HG03280 (cell line): ENCODE results near the gene GATA3.

Source experiments
- ATAC-seq: cut with Tn5 transposase; IDR thresholded peaks from one replicate; pipeline ENCODE4 v1.9.1; 2021; ENCODE audit warnings: mild to moderate bottlenecking, moderate library complexity; ENCODE audit not compliant: unreplicated experiment

GATA3 gene

DNA sequence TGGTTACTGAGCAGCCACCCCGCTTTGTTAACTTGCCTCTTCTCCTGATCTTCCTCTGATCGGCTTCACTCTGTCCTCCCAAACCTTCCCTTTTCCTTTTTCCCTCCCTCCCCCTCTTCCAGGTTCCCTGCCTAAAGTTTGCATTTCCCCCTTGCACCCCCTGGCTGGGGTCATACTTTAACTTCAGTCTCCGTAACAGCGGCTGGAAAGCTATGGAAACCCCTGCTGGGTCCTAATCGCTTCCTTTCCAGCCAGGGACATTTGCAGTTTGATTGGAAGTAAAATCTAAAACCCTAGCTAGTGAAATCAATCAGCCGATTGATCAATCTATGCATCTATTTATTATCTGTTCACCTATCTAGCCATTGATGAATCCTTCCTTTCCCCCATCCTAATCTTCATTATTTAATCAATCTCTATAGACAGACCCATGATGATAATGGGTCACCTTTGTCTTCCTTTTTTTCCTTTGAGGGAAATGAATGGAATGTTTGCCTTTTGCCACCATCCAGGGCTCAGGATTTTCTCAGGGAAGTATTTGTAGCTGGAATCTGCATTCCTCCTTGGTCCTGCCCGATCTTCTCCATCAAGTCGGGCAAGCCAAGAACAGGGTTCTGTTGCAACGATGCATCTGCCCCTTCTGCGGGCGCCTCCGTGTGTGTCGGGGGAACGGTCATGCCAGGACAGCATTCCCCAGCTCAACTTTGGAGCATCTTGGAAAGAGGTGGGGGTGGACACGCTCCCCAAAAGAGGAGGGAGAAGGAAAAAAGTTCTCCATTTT is 8.8 kb downstream of the GATA3 start:
- ATAC-seq: no peak

DNA sequence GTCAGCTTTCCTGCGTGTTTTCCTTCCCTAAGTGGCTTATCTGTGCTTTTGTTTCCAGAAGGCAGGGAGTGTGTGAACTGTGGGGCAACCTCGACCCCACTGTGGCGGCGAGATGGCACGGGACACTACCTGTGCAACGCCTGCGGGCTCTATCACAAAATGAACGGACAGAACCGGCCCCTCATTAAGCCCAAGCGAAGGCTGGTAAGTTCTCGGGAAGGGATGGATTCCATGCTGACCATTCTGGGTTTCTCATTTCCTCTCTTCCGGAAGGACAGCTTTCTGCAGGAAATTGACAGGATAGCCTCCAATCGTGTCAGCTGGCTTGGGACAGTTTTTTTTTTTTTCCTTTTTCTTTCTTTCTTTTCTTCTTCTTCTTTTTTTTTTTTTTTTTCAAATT is 9.4 kb downstream of the GATA3 start:
- ATAC-seq: no peak

DNA sequence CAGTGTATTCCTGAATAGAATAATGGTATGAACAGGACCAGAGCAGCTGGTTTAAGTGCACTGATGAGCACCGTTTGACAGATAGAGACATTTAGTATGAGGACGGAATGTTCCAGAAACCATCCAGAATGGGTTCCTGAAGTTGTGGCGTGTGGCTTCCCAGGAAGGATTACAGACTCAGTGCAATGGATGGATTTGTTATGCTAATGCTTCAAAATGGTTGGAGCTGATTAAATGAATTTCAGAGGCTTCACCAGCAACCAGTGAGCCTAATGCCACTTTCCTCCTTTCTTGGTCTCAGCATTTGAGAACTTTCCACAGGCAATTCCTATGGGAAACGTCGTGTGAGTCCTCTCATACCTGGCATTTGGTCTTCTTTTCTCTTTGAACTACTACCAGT is 9.9 kb downstream of the GATA3 start:
- ATAC-seq: no peak

DNA sequence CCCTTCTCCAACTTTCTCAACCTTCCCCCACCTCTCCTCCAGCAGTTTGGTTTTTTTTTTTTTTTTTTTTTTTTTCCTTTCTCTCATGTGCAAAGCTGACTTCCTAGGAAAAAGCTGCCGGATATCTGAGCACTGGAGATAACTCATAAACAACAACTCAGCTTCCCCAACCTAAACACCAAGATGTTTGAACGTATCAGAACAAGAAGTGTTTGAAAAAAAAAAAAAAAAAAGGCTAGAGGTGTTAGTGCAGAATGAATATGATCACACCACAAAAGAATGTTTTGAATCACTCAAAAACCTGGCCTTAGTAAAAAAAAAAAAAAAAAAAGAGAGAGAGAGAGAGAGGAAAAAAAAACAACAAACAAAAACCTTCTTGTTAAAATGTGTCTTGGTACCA is 11.2 kb downstream of the GATA3 start:
- no peak for ATAC-seq

DNA sequence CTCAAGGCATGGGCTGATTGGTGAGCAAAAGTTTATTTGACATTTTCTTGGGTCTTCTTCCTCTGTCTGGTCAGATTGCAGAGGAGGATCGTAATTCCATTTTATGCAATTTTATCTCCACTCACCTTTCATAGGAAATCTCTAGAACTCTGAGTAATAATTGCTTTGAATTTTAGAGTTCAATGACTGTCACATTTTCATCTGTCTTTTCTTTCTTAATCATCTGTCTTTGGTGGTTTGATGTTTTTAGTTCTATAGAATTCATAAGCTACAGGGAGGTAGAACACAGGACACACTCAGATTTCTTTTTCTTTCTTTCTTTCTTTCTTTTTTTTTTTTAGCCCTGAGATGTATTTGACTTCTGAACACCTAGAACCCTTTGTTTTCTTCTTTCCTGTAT is 11.6 kb downstream of the GATA3 start:
- ATAC-seq: no peak

DNA sequence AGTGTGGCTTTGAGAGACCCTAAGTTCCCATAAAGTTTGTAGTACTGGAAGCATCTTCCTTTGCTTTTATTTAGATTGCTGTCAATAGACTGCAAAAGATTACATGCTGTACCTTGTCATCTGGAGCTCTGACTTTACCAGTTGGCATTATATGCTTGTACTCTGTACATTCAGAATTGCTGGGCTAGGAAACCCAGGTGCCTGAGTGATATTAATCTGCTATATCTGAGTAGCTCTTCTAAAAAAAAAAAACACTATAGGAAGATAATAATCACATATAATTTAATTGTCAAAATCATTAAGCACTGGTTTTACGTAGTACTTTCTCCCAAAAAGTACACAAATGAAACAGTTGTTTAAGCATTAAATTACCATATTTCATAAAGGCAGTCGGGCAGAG is 12.3 kb downstream of the GATA3 start:
- no peak for ATAC-seq

DNA sequence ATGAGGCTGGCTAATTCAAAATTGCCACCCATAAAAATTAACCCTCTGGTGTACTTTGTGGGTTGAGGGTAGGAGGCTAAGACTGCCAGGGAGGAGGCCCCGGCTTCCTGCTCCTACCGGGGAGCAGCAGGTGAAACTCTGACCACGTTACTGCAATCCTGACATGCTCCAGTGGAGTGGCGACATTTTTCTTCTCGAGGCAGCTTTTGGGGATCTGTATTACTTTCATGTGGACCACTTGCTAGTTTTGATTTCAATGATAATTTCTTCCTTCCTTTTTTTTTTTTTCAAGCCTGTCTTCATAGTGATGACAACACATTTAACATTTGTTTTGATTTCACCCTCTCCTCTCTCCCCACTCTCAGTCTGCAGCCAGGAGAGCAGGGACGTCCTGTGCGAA is 14.6 kb downstream of the GATA3 start:
- ATAC-seq: no peak

DNA sequence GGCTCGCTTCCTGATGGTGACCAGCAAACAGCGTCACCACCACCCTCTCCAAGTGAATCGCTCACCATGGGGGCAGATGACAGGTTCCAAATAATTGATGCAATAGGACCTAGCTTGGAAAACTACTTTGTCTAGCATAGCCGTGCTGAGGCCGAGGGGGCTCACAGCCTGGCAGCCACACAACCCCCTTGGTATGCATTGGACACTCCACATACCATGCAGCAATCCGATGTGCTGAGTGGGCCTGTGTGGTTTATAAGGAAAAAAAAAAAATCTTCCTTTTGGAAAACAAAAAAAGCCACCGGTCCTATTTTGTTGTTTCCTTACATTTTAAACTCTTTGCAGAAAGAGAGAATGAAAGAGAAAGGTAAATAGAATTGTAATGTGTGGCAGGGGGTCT is 15.1 kb downstream of the GATA3 start:
- no peak for ATAC-seq

DNA sequence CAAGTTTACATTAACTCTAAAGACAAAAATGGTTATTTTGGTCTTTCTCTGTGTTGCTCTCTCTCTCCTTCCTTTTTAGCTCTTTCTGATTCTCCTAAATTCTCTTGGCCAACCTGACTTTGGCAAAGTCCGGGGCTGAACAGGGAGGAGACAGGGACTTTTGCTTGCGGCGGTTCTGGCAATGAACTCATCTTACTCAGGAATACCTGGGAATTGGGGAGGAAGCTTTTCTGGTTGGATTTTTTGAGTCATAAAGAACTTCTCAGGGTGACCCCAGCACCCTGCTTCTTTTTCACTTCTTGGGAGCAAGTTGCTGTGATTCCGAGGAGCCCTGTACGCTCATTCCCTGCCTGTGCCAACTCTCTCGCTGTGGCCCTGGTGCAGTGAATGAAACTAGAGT is 16.0 kb downstream of the GATA3 start:
- no peak for ATAC-seq

DNA sequence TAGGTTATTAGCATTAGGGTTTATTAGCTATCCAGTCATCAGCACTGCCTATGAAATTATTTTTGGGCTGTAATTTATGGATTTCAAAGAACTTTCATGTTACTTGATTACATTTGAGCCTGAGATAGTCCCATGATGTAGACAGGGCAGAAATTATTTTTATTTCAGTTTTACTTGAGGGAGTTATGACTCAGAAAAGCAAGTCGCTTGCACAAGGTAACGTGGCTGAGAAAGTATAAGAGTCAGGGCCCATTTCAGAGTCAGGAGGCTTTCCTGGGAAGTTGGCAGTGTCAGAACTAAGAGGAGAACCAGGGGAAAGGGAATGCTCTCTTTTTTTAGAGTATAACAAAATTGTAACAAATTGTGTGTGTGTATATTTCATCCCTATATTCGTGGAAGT is 16.5 kb downstream of the GATA3 start:
- ATAC-seq: no peak

DNA sequence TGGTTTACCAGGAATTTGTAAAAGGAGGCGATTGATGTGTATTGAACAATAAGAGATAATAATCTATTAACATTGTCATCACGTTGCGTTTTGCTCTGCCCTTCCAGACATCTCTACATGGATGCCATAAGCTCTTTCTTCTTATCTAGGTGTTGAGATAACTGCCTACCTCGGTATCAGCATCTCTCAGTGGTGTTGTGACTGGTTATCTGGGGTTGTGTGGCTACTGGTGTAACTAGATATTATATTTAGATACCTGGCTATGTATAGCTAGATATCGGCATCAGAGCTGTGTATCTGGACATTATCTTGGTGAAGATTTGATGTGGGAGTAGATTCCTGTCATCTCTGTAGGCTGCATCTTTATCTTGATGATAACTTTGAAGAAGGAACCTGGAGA is 17.2 kb downstream of the GATA3 start:
- ATAC-seq: no peak

DNA sequence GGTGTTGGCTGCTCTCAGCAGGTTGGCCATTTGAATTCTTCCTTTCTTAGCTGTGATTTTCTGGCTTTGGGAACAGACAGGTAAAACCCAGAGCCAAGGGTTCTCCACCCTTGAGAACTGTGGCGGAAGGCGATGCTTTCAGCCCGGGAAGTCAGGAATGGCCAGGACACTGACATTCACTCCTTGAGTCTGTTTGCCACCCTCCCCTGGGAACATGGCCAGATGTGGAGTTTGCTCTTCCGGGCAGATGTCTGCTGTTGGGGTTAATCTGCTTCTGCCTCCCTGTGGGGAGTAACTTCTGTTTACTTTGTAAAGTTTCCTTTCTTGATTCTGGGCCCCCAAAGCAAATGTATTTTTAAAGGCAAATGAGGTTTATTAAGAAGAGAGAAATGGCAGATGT is 17.7 kb downstream of the GATA3 start:
- no peak for ATAC-seq

DNA sequence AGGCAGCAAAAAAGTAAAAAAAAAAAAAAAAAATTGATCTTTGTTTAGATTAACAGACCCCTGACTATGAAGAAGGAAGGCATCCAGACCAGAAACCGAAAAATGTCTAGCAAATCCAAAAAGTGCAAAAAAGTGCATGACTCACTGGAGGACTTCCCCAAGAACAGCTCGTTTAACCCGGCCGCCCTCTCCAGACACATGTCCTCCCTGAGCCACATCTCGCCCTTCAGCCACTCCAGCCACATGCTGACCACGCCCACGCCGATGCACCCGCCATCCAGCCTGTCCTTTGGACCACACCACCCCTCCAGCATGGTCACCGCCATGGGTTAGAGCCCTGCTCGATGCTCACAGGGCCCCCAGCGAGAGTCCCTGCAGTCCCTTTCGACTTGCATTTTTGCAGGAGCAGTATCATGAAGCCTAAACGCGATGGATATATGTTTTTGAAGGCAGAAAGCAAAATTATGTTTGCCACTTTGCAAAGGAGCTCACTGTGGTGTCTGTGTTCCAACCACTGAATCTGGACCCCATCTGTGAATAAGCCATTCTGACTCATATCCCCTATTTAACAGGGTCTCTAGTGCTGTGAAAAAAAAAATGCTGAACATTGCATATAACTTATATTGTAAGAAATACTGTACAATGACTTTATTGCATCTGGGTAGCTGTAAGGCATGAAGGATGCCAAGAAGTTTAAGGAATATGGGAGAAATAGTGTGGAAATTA is 19.4 kb downstream of the GATA3 start:
- no peak for ATAC-seq

DNA sequence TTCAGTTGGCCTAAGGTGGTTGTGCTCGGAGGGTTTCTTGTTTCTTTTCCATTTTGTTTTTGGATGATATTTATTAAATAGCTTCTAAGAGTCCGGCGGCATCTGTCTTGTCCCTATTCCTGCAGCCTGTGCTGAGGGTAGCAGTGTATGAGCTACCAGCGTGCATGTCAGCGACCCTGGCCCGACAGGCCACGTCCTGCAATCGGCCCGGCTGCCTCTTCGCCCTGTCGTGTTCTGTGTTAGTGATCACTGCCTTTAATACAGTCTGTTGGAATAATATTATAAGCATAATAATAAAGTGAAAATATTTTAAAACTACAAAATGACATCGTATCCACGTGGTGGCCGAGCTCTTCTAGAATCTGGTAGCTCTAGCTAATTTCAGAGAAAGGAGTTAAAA is 20.4 kb downstream of the GATA3 start:
- ATAC-seq: no peak

DNA sequence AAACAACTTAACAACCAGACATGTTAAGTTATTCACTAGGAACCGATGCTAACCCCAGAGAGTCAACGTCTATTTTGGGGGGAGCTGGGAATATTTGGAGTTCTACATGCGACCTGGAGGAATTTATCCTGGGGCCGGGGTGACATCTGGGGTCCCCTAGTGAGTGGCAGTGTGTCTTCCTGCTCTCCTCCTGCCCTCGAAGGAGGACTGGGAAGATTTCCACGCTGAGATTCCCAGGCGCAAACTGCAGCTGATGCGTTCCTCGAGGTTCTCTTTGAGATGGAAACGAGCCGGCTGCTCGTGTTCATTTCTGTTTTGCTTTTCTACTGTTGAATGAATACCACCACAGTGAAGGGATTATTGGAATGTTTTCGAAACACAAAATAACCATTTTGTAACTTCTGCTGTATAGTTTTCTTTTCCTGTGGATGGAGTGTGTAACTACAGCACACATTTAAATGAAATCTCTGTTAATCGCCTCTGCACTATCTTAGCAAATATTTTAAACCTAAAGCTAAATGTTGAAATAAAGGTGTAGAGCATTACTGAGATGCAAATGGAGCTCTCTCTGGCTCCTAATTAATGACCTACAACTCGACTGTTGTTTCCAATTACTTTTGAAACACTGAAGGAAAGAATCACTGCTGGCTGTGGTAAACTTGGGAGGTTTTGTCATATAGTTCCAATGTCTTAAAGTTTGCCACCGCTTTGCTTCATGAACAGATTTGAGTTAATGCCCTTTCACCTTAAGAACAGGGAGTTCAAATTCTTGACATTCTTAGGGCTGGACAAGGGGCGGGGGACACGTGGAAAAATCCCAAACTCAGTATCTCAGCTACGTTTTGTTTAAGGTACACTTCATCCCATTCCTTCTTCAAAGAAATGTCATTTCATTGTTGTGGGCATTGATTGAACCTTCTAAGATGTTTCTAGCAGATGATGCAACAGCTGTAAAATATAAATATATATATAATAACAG is 21.1 kb downstream of the GATA3 start:
- ATAC-seq: no peak

DNA sequence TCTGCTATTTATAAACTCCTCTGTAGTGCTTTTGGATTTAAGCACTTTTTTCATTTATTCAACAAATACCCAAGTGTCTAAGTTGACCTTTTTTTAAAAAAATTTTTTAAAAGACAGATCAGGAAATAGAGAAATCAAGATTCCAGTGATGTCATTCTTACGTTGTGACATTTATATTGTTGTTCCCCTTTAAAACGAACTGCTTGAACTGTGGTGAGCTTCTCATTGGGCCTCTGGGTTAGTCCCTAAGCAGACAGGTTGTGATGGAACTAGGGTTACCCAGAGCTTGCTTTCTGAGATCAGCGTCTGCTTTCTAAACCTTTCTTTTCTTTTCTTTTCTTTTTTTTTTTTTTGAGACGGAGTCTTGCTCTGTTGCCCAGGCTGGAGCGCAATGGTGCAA is 22.4 kb downstream of the GATA3 start:
- ATAC-seq: no peak

DNA sequence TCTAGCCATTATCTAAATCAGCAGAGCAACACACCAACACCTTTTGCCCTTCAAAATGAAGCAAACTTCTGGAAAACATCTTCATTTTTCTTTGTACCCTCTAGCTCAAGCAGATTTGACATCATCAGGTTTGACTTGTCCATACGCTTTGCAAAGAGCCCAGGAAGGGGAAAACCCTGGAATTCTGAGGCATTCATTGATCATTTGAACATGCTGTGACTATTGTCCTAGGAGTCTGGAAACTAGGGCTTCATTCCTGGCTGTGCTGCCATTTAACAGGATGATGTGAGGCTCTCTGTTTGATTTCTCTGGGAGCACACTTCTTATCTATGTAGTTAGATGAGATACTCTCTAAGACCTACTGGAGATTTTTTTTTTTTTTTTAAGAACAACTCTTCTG is 23.5 kb downstream of the GATA3 start:
- no peak for ATAC-seq

DNA sequence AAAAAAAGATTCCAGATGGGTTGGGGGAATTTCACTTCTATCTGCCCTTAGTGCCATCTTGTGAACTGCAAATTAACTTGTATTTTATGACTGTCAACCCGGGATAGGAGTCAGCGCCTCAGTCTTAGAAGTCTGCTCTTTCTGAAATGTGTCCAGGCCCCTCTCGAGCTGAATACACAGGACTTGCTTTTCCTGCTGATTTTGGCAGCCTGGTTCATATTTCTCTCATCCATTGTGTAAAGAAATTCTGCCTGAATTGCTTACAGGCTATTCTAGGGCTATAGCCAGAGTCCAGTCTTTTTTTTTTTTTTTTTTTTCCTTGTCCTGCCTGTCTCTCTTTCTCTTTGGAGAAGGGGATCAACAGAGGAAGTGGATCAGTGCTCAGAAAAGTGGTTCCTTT is 24.6 kb downstream of the GATA3 start:
- ATAC-seq: no peak

DNA sequence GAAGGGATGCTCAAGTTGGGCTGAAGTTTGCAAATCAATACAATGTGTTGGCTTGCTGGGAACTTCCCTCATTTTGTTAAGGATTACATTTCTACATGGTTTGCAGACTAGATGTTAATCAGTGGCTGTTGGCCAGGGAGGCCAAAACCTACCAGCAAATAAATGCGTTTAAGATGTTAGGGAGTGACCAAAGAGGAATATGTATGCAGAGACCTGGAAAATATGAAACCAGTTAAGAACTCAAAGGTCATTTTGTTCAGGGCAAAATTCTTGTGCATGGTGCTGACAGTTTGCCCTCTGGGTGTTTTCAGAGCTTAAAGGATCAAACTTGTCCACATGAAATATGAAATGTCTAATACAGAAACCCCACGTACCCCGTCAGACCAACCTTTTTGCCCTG is 30.3 kb downstream of the GATA3 start:
- ATAC-seq: no peak

DNA sequence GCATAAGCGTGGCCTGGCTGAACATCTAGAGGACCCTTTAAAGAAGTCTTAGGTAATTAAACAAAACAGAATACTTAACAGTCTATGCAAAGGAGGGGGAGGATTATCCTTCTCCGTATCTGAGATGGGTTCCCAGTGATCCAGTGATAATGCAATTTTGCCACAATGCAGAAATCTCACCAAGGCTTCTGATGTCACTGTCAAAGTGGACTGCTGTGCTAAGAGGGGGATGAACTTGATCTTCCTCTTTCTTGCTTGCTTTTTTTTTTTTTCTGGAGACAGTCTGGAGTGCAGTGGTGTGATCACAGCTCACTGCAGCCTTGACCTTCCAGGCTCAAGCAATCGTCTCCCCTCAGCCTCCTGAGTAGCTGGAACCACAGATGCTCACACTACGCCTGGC is 30.8 kb downstream of the GATA3 start:
- no peak for ATAC-seq

DNA sequence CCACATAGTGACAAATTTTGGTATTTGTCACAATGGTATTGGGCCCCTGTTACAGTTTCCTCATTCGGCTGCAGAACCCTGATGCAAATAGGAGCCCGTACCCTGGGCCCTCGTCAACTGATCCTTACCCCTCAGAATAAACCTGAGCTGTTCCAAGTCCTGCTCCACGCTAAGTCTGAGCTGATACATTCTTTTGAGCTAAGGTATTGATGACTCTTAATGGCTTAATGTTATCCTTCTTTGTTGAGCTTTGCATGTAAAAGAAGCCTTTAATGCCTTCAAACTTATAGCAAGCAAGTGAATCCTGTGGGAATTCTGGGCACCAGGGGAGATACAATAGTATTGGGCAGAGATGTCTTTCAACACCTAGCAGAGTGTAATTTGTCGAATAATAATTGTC is 31.8 kb downstream of the GATA3 start:
- ATAC-seq: no peak

DNA sequence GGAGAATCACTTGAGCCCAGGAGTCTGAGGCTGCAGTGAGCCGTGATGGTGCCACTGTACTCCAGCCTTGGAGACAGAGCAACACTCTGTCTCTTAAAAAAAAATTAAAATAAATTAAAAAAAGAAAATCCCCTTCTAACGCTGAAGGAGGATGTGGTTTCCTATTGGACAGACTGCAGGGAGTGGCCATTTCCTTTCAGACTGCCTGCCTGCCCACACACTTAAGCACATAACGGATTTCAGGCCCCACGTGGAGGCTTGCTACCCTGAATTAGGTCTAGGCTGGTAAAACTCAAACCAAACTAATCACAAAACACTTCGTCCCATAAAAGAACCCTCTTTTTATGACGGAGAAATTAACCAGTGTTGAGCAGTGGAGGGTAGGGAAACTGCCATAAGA is 34.0 kb downstream of the GATA3 start:
- ATAC-seq: no peak
